Body of pancreas (tissue), 4 donors: Measurements from ENCODE around the gene DTNBP1.

Source experiments
- POLR2A ChIP-seq, 3 donors: fragments of 450-650 bp; IDR thresholded peaks; one replicate each; pipeline ENCODE4 v1.6.1; 2016; ENCODE audit warnings: antibody characterized with exemption in 3 of 3, mild to moderate bottlenecking in 2 of 3
- TF ChIP-seq, protein P1 (sequence below), 7 experiments: fragments of 450-650 bp in 4 of 7; fragments of 200-600 bp in 3 of 7; sonication (generic) in 3 of 7; IDR thresholded peaks; one replicate each; pipeline ENCODE4 v1.5.1; 2016 to 2019; ENCODE audit warnings: antibody characterized with exemption in 7 of 7

DNA sequence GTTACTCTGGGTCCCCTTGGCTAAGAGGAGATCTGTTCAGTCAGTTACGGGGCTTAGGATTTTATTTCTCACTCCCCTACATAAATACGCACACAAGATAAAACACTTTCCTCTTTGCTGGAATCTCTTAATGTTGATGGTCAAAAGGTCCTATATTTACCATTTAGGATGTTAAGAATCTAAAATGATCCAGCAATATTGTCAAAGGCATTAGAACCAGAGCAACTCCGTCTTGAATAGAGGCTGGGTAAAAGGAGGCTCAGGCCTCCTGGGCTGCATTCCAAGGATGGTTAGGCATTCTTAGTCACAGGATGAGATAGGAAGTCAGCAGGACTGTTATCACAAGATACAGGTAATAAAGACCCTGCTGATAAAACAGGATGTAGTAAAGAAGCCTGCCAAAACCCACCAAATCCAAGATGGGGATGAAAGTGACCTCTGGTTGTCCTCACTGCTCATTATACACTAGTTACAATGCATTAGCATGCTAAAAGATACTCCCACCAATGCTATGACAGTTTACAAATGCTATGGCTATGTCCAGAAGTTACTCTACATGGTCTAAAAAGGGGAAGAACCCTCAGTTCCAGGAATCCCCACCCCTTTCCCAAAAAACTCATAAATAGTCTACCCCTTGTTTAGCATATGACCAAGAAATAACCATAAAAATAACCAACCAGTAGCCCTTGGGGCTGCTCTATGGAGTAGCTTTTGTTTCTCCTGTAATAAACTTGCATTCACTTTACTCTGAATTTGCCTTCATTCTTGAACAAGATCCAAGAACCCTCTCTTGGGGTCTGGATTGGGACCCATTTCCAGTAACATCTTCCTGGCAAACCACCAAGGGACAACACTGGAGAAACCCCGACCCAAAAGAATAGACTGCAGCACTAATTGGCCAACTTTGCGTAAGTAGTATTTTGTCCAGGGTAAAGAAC, 107.5 kb downstream of the DTNBP1 start:
- TF ChIP-seq, protein P1, sequence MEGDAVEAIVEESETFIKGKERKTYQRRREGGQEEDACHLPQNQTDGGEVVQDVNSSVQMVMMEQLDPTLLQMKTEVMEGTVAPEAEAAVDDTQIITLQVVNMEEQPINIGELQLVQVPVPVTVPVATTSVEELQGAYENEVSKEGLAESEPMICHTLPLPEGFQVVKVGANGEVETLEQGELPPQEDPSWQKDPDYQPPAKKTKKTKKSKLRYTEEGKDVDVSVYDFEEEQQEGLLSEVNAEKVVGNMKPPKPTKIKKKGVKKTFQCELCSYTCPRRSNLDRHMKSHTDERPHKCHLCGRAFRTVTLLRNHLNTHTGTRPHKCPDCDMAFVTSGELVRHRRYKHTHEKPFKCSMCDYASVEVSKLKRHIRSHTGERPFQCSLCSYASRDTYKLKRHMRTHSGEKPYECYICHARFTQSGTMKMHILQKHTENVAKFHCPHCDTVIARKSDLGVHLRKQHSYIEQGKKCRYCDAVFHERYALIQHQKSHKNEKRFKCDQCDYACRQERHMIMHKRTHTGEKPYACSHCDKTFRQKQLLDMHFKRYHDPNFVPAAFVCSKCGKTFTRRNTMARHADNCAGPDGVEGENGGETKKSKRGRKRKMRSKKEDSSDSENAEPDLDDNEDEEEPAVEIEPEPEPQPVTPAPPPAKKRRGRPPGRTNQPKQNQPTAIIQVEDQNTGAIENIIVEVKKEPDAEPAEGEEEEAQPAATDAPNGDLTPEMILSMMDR (IDR thresholded peaks at IDR 0.05) = no peak
- no peak for TF ChIP-seq POLR2A (IDR thresholded peaks at IDR 0.05)
